Panc1 (cell line): Measurements from ENCODE around the gene MYEF2. TPM values are rescaled to one million over a fixed set of nuclear protein-coding genes. Genes with fewer than 3 reads are reported as not detected.

Experiments used
- ATAC-seq: fragments of 200-7000 bp; cut with Tn5 transposase; 2 replicates; pipeline ENCODE4 v1.9.1; 2020; ENCODE audit warnings: mild to moderate bottlenecking, moderate library complexity
- BruUV-seq: library from RNA; stranded (reverse); fragments of 400-500 nt; replicated peaks from 2 replicates; lab custom pipeline; 2021; lab: Mats Ljungman, UMichigan
- CTCF ChIA-PET: fragments of 300-600 bp; sonication (Branson Sonifier 250); formaldehyde crosslinking; loops from one replicate; lab custom pipeline; 2022; ENCODE audit warnings: antibody characterized with exemption; lab: Charles Lee
- POLR2A ChIA-PET: fragments of 300-600 bp; sonication (Branson Sonifier 250); formaldehyde crosslinking; loops from one replicate; lab custom pipeline; 2022; ENCODE audit warnings: antibody characterized with exemption; lab: Charles Lee
- DNase-seq: peaks from one replicate; pipeline ENCODE4 v3.0.0-alpha.2; 2010; ENCODE audit warnings: low read depth, low spot score
- H3K27ac ChIP-seq: 2 replicates; pipeline ENCODE4 v1.5.1; 2011; ENCODE audit warnings: mild to moderate bottlenecking, low read length, inconsistent platforms
- H3K27me3 ChIP-seq: fragments of 200-500 bp; sonication (Bioruptor generic); 2 replicates; pipeline ENCODE4 v1.6.0; 2014; ENCODE audit warnings: low read length, inconsistent platforms; ENCODE audit not compliant: control insufficient read depth, insufficient read depth
- H3K36me3 ChIP-seq: fragments of 200-500 bp; sonication (Bioruptor generic); 2 replicates; pipeline ENCODE4 v1.5.1; 2014; ENCODE audit warnings: inconsistent platforms, mild to moderate bottlenecking, low read length, moderate library complexity; ENCODE audit not compliant: control insufficient read depth, insufficient read depth
- H3K4me1 ChIP-seq: 2 replicates; pipeline ENCODE4 v1.5.1; 2011; ENCODE audit warnings: inconsistent platforms, mild to moderate bottlenecking, low read length, moderate library complexity; ENCODE audit not compliant: control insufficient read depth, insufficient read depth
- H3K4me3 ChIP-seq, 2 experiments: 2 replicates each; pipeline ENCODE4 v1.5.1; 2011 to 2012; ENCODE audit warnings: low read depth in 2 of 2, low read length in 2 of 2, mild to moderate bottlenecking in 2 of 2, inconsistent platforms in 1 of 2, moderate library complexity in 1 of 2
- H3K9me3 ChIP-seq: fragments of 200-500 bp; sonication (Bioruptor generic); 2 replicates; pipeline ENCODE4 v1.5.1; 2014; ENCODE audit warnings: low read depth, mild to moderate bottlenecking, inconsistent platforms, low read length, moderate library complexity; ENCODE audit not compliant: control insufficient read depth, insufficient read depth
- POLR2AphosphoS5 ChIP-seq: IDR thresholded peaks from 2 replicates; pipeline ENCODE4 v1.6.1; 2012; ENCODE audit warnings: mild to moderate bottlenecking, low read depth, low read length, moderate library complexity
- SIN3A ChIP-seq: IDR thresholded peaks from 2 replicates; pipeline ENCODE4 v1.6.1; 2012; ENCODE audit warnings: low read depth, mild to moderate bottlenecking, low read length, moderate library complexity, borderline replicate concordance; ENCODE audit not compliant: insufficient read depth
- TCF7L2 ChIP-seq: IDR thresholded peaks from 2 replicates; pipeline ENCODE4 v1.6.1; 2011; ENCODE audit warnings: mild to moderate bottlenecking, low read depth, low read length, inconsistent platforms
- in situ Hi-C: cut with HindIII; loops from 2 replicates; pipeline ENCODE4 v1.10.0; 2016; ENCODE audit warnings: low sequenced_read_pairs, low pct_unique_long_range_greater_than_20kb
- intact Hi-C: fragments of 100-400 bp; cut with micrococcal nuclease; formaldehyde crosslinking; loops from one replicate; pipeline ENCODE4 v1.10.0; 2022; ENCODE audit not compliant: unreplicated experiment
- total RNA-seq: library from RNA; stranded (reverse); gene quantifications from one replicate; pipeline ENCODE4 v1.2.1, GENCODE V29; 2021; ENCODE audit not compliant: unreplicated experiment
- TF ChIP-seq, protein P1 (sequence below), 2 experiments: IDR thresholded peaks; 2 replicates each; pipeline ENCODE4 v1.6.1; 2011 to 2012; ENCODE audit warnings: low read depth in 2 of 2, control low read depth in 1 of 2, low read length in 1 of 2, mild to moderate bottlenecking in 1 of 2, moderate library complexity in 1 of 2; ENCODE audit not compliant: insufficient read depth in 1 of 2
- TF ChIP-seq, protein P2 (sequence below): fragments of 450-650 bp; IDR thresholded peaks from 2 replicates; pipeline ENCODE4 v1.5.1; 2017; ENCODE audit warnings: mild to moderate bottlenecking

The MYEF2 gene
- total RNA-seq, 1 experiment from 2014 or later: 71.3 TPM

DNA sequence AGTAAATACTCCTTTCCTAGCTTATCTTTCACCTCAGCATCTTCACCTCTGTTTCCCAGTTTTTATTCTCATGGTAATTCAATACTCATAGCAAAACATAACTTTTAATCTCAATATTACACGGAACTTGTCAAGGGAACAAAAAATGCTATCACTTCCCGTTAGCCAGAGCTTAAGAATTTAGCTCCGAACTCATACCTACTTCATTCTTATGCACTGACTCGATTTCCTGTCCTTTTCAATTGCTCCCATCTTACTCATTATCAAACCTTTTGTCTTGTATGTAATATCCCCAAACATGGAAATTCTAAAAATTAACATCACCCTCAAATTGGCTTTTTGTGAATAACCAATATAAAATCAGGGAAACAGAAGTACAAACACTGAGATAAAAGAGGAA, 28.2 kb downstream of the MYEF2 start:
- in situ Hi-C loops: no loop called here
- no peak for ATAC-seq
- DNase-seq: no peak
- TF ChIP-seq, protein P1, sequence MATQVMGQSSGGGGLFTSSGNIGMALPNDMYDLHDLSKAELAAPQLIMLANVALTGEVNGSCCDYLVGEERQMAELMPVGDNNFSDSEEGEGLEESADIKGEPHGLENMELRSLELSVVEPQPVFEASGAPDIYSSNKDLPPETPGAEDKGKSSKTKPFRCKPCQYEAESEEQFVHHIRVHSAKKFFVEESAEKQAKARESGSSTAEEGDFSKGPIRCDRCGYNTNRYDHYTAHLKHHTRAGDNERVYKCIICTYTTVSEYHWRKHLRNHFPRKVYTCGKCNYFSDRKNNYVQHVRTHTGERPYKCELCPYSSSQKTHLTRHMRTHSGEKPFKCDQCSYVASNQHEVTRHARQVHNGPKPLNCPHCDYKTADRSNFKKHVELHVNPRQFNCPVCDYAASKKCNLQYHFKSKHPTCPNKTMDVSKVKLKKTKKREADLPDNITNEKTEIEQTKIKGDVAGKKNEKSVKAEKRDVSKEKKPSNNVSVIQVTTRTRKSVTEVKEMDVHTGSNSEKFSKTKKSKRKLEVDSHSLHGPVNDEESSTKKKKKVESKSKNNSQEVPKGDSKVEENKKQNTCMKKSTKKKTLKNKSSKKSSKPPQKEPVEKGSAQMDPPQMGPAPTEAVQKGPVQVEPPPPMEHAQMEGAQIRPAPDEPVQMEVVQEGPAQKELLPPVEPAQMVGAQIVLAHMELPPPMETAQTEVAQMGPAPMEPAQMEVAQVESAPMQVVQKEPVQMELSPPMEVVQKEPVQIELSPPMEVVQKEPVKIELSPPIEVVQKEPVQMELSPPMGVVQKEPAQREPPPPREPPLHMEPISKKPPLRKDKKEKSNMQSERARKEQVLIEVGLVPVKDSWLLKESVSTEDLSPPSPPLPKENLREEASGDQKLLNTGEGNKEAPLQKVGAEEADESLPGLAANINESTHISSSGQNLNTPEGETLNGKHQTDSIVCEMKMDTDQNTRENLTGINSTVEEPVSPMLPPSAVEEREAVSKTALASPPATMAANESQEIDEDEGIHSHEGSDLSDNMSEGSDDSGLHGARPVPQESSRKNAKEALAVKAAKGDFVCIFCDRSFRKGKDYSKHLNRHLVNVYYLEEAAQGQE (IDR thresholded peaks at IDR 0.05; ENCODE audit: insufficient read depth in 1 of 2, low read depth in 2 of 2, low read length in 1 of 2): no peak
- no peak for TF ChIP-seq POLR2AphosphoS5
- no peak for TF ChIP-seq TCF7L2
- TF ChIP-seq, protein P2, sequence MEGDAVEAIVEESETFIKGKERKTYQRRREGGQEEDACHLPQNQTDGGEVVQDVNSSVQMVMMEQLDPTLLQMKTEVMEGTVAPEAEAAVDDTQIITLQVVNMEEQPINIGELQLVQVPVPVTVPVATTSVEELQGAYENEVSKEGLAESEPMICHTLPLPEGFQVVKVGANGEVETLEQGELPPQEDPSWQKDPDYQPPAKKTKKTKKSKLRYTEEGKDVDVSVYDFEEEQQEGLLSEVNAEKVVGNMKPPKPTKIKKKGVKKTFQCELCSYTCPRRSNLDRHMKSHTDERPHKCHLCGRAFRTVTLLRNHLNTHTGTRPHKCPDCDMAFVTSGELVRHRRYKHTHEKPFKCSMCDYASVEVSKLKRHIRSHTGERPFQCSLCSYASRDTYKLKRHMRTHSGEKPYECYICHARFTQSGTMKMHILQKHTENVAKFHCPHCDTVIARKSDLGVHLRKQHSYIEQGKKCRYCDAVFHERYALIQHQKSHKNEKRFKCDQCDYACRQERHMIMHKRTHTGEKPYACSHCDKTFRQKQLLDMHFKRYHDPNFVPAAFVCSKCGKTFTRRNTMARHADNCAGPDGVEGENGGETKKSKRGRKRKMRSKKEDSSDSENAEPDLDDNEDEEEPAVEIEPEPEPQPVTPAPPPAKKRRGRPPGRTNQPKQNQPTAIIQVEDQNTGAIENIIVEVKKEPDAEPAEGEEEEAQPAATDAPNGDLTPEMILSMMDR: no peak
- TF ChIP-seq SIN3A: no peak
- H3K9me3 ChIP-seq: no peaks in the 10 kb centered on the region
- H3K36me3 ChIP-seq: peaks cover 16% of the 10 kb centered on the region; the same call in 1 of the 2 replicates
- intact Hi-C loops: no loop called here
- POLR2A ChIA-PET: interaction anchor here (1.2 kb wide), 1 partner anchor 28 kb away, joined by 8 read pairs; the partner anchor contains the start of gene MYEF2
- CTCF ChIA-PET: no interaction called here
- H3K4me1 ChIP-seq: no peaks in the 10 kb centered on the region
- H3K27ac ChIP-seq: no peak overlapping the region
- H3K27me3 ChIP-seq: no peaks in the 10 kb centered on the region
- H3K4me3 ChIP-seq: no peak overlapping the region
- BruUV-seq: no TSS peak

DNA sequence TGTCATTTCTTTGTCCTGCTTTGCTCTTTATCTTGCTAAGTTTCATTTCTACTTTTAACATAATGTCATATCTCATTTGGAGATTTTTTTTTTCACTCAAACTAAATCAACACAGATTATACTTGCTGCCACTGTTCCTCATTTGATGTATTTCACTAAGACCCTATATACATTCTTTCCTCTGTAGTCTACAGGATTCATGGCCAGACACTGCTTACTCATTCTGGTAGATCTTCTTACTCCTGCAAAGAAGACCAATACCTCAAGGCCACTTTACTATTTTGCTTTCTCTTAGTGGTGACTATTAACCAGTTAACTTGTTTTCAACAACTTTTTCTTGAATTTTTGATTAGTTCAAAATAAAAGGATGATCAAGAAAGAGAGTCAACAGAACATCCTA, 30.7 kb downstream of the MYEF2 start:
- POLR2A ChIA-PET: no interaction called here

More for the DNA sequence above, 30.7 kb downstream of the MYEF2 start:
- intact Hi-C loops: no loop called here
- no peaks in the 10 kb centered on the region for H3K9me3 ChIP-seq
- H3K27ac ChIP-seq: no peak overlapping the region
- no peak for DNase-seq
- no peaks in the 10 kb centered on the region for H3K27me3 ChIP-seq
- TF ChIP-seq, protein P1 (IDR thresholded peaks at IDR 0.05; ENCODE audit: insufficient read depth in 1 of 2, low read depth in 2 of 2, low read length in 1 of 2): no peak
- no peak for ATAC-seq
- peaks cover 15% of the 10 kb centered on the region for H3K36me3 ChIP-seq
- CTCF ChIA-PET: no interaction called here
- in situ Hi-C loops: no loop called here
- H3K4me1 ChIP-seq: no peaks in the 10 kb centered on the region
- BruUV-seq: no TSS peak
- no peak overlapping the region for H3K4me3 ChIP-seq
